Panc1 (cell line): ENCODE data around the gene LRRFIP1.
A peak's percentile ranks its signal among the peaks of the same experiment; 100 is the strongest.

Experiments
- CTCF ChIP-seq: fragments of 450-650 bp; IDR thresholded peaks from 2 replicates; pipeline ENCODE4 v1.5.1; 2017; ENCODE audit warnings: mild to moderate bottlenecking
- POLR2AphosphoS5 ChIP-seq: IDR thresholded peaks from 2 replicates; pipeline ENCODE4 v1.6.1; 2012; ENCODE audit warnings: mild to moderate bottlenecking, low read depth, low read length, moderate library complexity
- REST ChIP-seq, 2 experiments: IDR thresholded peaks; 2 replicates each; pipeline ENCODE4 v1.6.1; 2011 to 2012; ENCODE audit warnings: low read depth in 2 of 2, control low read depth in 1 of 2, low read length in 1 of 2, mild to moderate bottlenecking in 1 of 2, moderate library complexity in 1 of 2; ENCODE audit not compliant: insufficient read depth in 1 of 2
- SIN3A ChIP-seq: IDR thresholded peaks from 2 replicates; pipeline ENCODE4 v1.6.1; 2012; ENCODE audit warnings: low read depth, mild to moderate bottlenecking, low read length, moderate library complexity, borderline replicate concordance; ENCODE audit not compliant: insufficient read depth

GRCh38 chr2:237732790-237733381 lies 105.5 kb downstream of the LRRFIP1 start:
- TF ChIP-seq CTCF (no peak), POLR2AphosphoS5 (no peak), SIN3A (0 out of 2 replicates have a peak, but pooled peaks have one; percentile 60), REST (IDR thresholded peaks at IDR 0.05; ENCODE audit: insufficient read depth in 1 of 2, low read depth in 2 of 2, low read length in 1 of 2) (no peak)
